BJ (cell line): ENCODE results near the gene CRABP2. TPM values are rescaled to one million over a fixed set of nuclear protein-coding genes. Genes with fewer than 3 reads are reported as not detected.
A peak's percentile ranks its signal among the peaks of the same experiment; 100 is the strongest.

ENCODE experiments used
- CTCF ChIA-PET: fragments of 350-600 bp; formaldehyde crosslinking; extraction: SDS; loops from one replicate; lab custom pipeline; 2021; ENCODE audit warnings: antibody characterized with exemption, inconsistent platforms; lab: Yijun Ruan, JAX
- POLR2A ChIA-PET: fragments of 300-600 bp; sonication (Branson Sonifier 250); formaldehyde crosslinking; extraction: SDS; loops from one replicate; lab custom pipeline; 2021; ENCODE audit warnings: antibody characterized with exemption; lab: Charles Lee
- DNase-seq: peaks from one replicate; pipeline ENCODE4 v3.0.0-alpha.2; 2011; ENCODE audit warnings: low read depth
- H3K27me3 ChIP-seq: 2 replicates; pipeline ENCODE4 v1.6.0; 2011; ENCODE audit warnings: low read length; ENCODE audit not compliant: control insufficient read depth, insufficient read depth
- H3K36me3 ChIP-seq: 2 replicates; pipeline ENCODE4 v1.5.1; 2011; ENCODE audit warnings: low read length; ENCODE audit not compliant: control insufficient read depth, insufficient read depth
- H3K4me3 ChIP-seq: 2 replicates; pipeline ENCODE4 v1.5.1; 2011; ENCODE audit warnings: low read depth, mild to moderate bottlenecking, control low read depth, low read length
- CTCF ChIP-seq: IDR thresholded peaks from 2 replicates; pipeline ENCODE4 v1.5.1; 2011; ENCODE audit warnings: low read depth, mild to moderate bottlenecking, control low read depth, inconsistent platforms, low read length, moderate library complexity; ENCODE audit not compliant: insufficient read depth
- polyA plus RNA-seq: library from polyadenylated mRNA; depleted of rRNA; stranded (reverse); fragments of >200 nt; gene quantifications from 2 replicates; pipeline ENCODE4 v1.2.3, GENCODE V29; 2011

The CRABP2 gene
- polyA plus RNA-seq, 1 experiment: 75.9 TPM

- CTCF ChIA-PET: interaction anchor here (1.6 to 41.7 kb wide), 4 partner anchors 6 to 167 kb away, joined by 4 to 1556 read pairs (median 836); partner anchors contain the start of genes CRABP2, INSRR, ISG20L2 and METTL25B
- Histone ChIP-seq H3K36me3 (no peaks in the 10 kb centered on the region), H3K27me3 (no peaks in the 10 kb centered on the region), H3K4me3 (no peak overlapping the region)
- TF ChIP-seq CTCF: no peak
- POLR2A ChIA-PET: no interaction called here
- DNase-seq: no peak
These were observed 12.2 kb downstream of the CRABP2 start for GRCh38 chr1:156692925-156693847.

GRCh38 chr1:156692441-156692924 is 12.9 kb downstream of the CRABP2 start:
- ChIA-PET CTCF (interaction anchor here (0.6 to 31.9 kb wide), 7 partner anchors 15 to 444 kb away, joined by 3 to 1556 read pairs (median 115); partner anchors contain the start of genes CRABP2, INSRR, ISG20L2 and METTL25B), POLR2A (no interaction called here)
- DNase-seq: no peak

GRCh38 chr1:156691665-156692440 is 13.5 kb downstream of the CRABP2 start:
- Histone ChIP-seq H3K4me3 (no peak overlapping the region), H3K36me3 (no peaks in the 10 kb centered on the region), H3K27me3 (no peaks in the 10 kb centered on the region)
- CTCF ChIA-PET: interaction anchor here (0.6 to 31.9 kb wide), 9 partner anchors 14 to 445 kb away, joined by 3 to 1556 read pairs (median 73); partner anchors contain the start of genes CRABP2, INSRR, ISG20L2 and METTL25B
- POLR2A ChIA-PET: no interaction called here
- no peak for DNase-seq
- peak; percentile 45 for TF ChIP-seq CTCF

More at GRCh38 chr1:156692441-156692924, 12.9 kb downstream of the CRABP2 start:
- H3K36me3 ChIP-seq: no peaks in the 10 kb centered on the region
- no peak overlapping the region for H3K4me3 ChIP-seq
- no peaks in the 10 kb centered on the region for H3K27me3 ChIP-seq
- no peak for TF ChIP-seq CTCF

- no peaks in the 10 kb centered on the region for H3K27me3 ChIP-seq
- ChIA-PET CTCF (interaction anchor here (1.3 to 31.9 kb wide), 11 partner anchors 13 to 237 kb away, joined by 3 to 1556 read pairs (median 37); partner anchors contain the start of genes CRABP2, INSRR, ISG20L2 and METTL25B), POLR2A (no interaction called here)
- no peak for DNase-seq
- no peaks in the 10 kb centered on the region for H3K36me3 ChIP-seq
- no peak for TF ChIP-seq CTCF
- H3K4me3 ChIP-seq: no peak overlapping the region
These were observed 14.2 kb downstream of the CRABP2 start for GRCh38 chr1:156691191-156691590.
